ENCODE measurements around the gene AUTS2. TPM values are rescaled to one million over a fixed set of nuclear protein-coding genes. Genes with fewer than 3 reads are reported as not detected.

The AUTS2 gene
- total and polyA plus RNA-seq, 2 donors (not counting 1 experiment from before 2014, with no cell fraction given) = 0.60 to 9.1 TPM

DNA sequence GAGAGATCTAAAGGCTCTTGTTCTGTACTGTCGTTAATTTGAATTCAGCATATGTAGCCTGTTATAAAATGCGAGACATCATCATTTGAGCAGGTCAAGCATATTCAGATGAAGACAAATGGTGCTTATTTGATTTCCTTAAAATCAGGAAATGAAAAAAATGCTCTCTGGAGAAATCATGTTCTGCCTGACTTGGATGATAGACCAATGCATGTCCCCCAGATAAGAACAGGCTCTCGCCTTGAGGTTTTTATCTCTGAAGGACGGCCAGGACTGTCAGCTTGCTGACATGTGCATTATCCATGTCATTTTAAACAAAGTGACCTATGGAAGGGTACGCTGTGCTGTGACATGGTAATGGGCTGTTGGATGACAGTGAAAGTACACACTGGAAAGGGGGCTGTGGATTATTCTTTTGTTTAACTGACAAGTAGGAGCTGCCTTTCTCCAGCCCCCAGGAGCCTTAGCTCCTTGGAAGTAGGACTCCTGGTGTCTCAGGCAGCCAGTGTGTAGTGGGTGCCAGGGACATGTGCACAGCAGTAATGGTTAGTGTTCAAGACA lies 838.6 kb downstream of the AUTS2 start:
- Histone ChIP-seq H2AFZ (ENCODE audit: low read length) (no peak overlapping the region), H3K4me1 (ENCODE audit: control insufficient read depth, extremely low read depth, insufficient read depth, low read length) (no peaks in the 10 kb centered on the region), H3K27ac (ENCODE audit: insufficient read depth, low read length) (no peak overlapping the region), H3K36me3 (ENCODE audit: control insufficient read depth, insufficient read depth, low read length) (no peaks in the 10 kb centered on the region), H4K20me1 (ENCODE audit: control insufficient read depth, extremely low read depth, insufficient read depth, low read length) (no peaks in the 10 kb centered on the region), H3K4me3 (replicated peaks in 1 of 4; ENCODE audit: control extremely low read depth in 1 of 4, insufficient read depth in 1 of 4, low read depth in 3 of 4, low read length in 4 of 4) (no peak overlapping the region), H3K9ac (ENCODE audit: insufficient read depth, low read length) (no peak overlapping the region), H3K79me2 (ENCODE audit: control insufficient read depth, insufficient read depth, low read length) (no peaks in the 10 kb centered on the region), H3K4me2 (ENCODE audit: extremely low read depth, insufficient read depth, low read length) (no peak overlapping the region), H3K27me3 (ENCODE audit: control insufficient read depth, insufficient read depth, low read length) (no peaks in the 10 kb centered on the region), H3K9me3 (ENCODE audit: control insufficient read depth, insufficient read depth, low read depth, low read length) (no peaks in the 10 kb centered on the region)
- DNase-seq (ENCODE audit: low read depth in 2 of 2) = no peak
- TF ChIP-seq, protein P1, sequence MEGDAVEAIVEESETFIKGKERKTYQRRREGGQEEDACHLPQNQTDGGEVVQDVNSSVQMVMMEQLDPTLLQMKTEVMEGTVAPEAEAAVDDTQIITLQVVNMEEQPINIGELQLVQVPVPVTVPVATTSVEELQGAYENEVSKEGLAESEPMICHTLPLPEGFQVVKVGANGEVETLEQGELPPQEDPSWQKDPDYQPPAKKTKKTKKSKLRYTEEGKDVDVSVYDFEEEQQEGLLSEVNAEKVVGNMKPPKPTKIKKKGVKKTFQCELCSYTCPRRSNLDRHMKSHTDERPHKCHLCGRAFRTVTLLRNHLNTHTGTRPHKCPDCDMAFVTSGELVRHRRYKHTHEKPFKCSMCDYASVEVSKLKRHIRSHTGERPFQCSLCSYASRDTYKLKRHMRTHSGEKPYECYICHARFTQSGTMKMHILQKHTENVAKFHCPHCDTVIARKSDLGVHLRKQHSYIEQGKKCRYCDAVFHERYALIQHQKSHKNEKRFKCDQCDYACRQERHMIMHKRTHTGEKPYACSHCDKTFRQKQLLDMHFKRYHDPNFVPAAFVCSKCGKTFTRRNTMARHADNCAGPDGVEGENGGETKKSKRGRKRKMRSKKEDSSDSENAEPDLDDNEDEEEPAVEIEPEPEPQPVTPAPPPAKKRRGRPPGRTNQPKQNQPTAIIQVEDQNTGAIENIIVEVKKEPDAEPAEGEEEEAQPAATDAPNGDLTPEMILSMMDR (conservative IDR thresholded peaks at IDR 0.05 in 1 of 2, IDR thresholded peaks at IDR 0.05 in 1 of 2; ENCODE audit: low read depth in 1 of 2, low read length in 2 of 2) = no peak
- TF ChIP-seq EZH2 (IDR thresholded peaks at IDR 0.05; ENCODE audit: low read length, missing control alignments) = no peak

DNA sequence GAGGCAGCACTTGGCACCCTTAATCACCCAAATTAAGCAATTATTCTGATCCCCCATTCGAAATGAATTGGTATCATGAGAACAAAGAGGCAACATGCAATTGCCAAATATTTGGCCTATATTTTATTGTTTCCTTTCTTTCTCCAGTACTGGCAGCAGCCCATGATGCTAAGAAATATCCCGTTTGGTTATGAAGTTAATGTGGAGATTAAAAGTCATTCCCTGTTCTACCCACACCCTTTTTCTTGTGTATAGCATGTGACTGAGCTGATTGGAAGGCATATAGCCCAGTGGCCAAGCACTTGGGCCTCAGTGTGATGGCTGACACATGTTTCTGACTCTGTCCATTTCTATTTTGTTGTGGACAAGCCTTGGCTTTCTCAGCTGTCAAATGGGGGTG lies 841.4 kb downstream of the AUTS2 start:
- Histone ChIP-seq H3K27ac (ENCODE audit: insufficient read depth, low read length) (no peak overlapping the region), H3K4me1 (ENCODE audit: control insufficient read depth, extremely low read depth, insufficient read depth, low read length) (no peaks in the 10 kb centered on the region), H3K27me3 (ENCODE audit: control insufficient read depth, insufficient read depth, low read length) (no peaks in the 10 kb centered on the region), H3K36me3 (ENCODE audit: control insufficient read depth, insufficient read depth, low read length) (no peaks in the 10 kb centered on the region), H3K79me2 (ENCODE audit: control insufficient read depth, insufficient read depth, low read length) (no peaks in the 10 kb centered on the region), H3K4me3 (replicated peaks in 1 of 4; ENCODE audit: control extremely low read depth in 1 of 4, insufficient read depth in 1 of 4, low read depth in 3 of 4, low read length in 4 of 4) (no peak overlapping the region), H3K4me2 (ENCODE audit: extremely low read depth, insufficient read depth, low read length) (no peak overlapping the region), H4K20me1 (ENCODE audit: control insufficient read depth, extremely low read depth, insufficient read depth, low read length) (no peaks in the 10 kb centered on the region), H3K9me3 (ENCODE audit: control insufficient read depth, insufficient read depth, low read depth, low read length) (no peaks in the 10 kb centered on the region), H3K9ac (ENCODE audit: insufficient read depth, low read length) (no peak overlapping the region), H2AFZ (ENCODE audit: low read length) (no peak overlapping the region)
- no peak for TF ChIP-seq EZH2 (IDR thresholded peaks at IDR 0.05; ENCODE audit: low read length, missing control alignments)
- TF ChIP-seq, protein P1 (conservative IDR thresholded peaks at IDR 0.05 in 1 of 2, IDR thresholded peaks at IDR 0.05 in 1 of 2; ENCODE audit: low read depth in 1 of 2, low read length in 2 of 2) = no peak
- no peak for DNase-seq (ENCODE audit: low read depth in 2 of 2)

DNA sequence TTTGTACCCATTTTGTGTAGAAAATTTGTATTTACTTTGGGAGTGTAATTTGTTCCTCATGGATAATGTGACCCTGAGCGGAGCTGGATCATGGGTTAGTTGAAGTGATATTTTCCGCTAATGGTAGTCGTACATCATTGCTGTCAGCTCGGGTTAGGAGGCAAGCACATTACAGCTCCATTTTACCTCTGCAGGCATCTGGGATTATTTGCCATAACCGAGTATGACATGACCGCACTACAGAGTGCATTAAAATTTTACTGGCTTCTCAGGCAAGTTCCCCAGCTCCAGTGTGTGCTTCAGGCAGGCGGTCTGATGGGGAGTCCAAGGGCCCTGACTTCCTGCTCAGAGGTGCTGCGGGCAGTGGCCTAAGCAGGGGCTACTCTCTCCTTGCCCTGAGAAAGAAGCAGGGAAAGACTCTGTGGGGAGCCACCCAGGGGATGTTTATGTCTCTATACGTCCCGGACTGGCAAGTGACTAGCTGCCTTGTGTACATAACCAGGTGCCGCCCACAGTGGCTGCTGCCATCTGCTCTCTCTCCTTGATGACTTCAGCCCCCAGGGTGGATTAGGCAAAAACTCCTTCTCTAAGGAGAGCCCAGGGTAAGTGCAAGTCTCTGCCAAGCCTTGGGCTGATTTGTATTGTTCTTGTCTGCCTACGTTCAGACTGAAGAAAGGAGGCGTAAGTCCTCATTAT lies 848.3 kb downstream of the AUTS2 start:
- no peaks in the 10 kb centered on the region for H3K27me3 ChIP-seq (ENCODE audit: control insufficient read depth, insufficient read depth, low read length)
- TF ChIP-seq EZH2 (IDR thresholded peaks at IDR 0.05; ENCODE audit: low read length, missing control alignments) = no peak
- TF ChIP-seq, protein P1 (conservative IDR thresholded peaks at IDR 0.05 in 1 of 2, IDR thresholded peaks at IDR 0.05 in 1 of 2; ENCODE audit: low read depth in 1 of 2, low read length in 2 of 2) = no peak
- no peaks in the 10 kb centered on the region for H3K4me1 ChIP-seq (ENCODE audit: control insufficient read depth, extremely low read depth, insufficient read depth, low read length)
- no peak overlapping the region for H3K9ac ChIP-seq (ENCODE audit: insufficient read depth, low read length)
- no peaks in the 10 kb centered on the region for H3K79me2 ChIP-seq (ENCODE audit: control insufficient read depth, insufficient read depth, low read length)
- no peak overlapping the region for H3K4me3 ChIP-seq (replicated peaks in 1 of 4; ENCODE audit: control extremely low read depth in 1 of 4, insufficient read depth in 1 of 4, low read depth in 3 of 4, low read length in 4 of 4)
- no peak overlapping the region for H3K27ac ChIP-seq (ENCODE audit: insufficient read depth, low read length)
- no peaks in the 10 kb centered on the region for H3K36me3 ChIP-seq (ENCODE audit: control insufficient read depth, insufficient read depth, low read length)
- H4K20me1 ChIP-seq (ENCODE audit: control insufficient read depth, extremely low read depth, insufficient read depth, low read length) = no peaks in the 10 kb centered on the region
- no peak overlapping the region for H3K4me2 ChIP-seq (ENCODE audit: extremely low read depth, insufficient read depth, low read length)
- DNase-seq (ENCODE audit: low read depth in 2 of 2) = no peak
- no peaks in the 10 kb centered on the region for H3K9me3 ChIP-seq (ENCODE audit: control insufficient read depth, insufficient read depth, low read depth, low read length)
- no peak overlapping the region for H2AFZ ChIP-seq (ENCODE audit: low read length)
